ENCODE measurements around the gene RGS3.
"Not testable (repeated sequence)": the region's sequence is repeated elsewhere in the genome, so short reads cannot be mapped to it uniquely, and the experiment has no call there.

Gene RGS3

GRCh38 chr9:113463418-113464285 is at the start of gene RGS3:
TSS of gene RGS3 (plus strand) at chr9:113463727. CDS start at chr9:113463803, 76 bp downstream.
- DNase-seq, result no peak

- DNase-seq, result no peak
Measured at GRCh38 chr9:113416149-113416721, 47.3 kb upstream of the RGS3 start.

- no peak for DNase-seq
Measured at GRCh38 chr9:113417370-113417769, 46.2 kb upstream of the RGS3 start.

GRCh38 chr9:113421726-113422125 is 41.8 kb upstream of the RGS3 start:
- DNase-seq, result no peak

- no peak for DNase-seq
Measured at GRCh38 chr9:113425072-113425471, 38.5 kb upstream of the RGS3 start.

- DNase-seq, result no peak
Measured at GRCh38 chr9:113426701-113427100, 36.8 kb upstream of the RGS3 start.

GRCh38 chr9:113427629-113428028 is 35.9 kb upstream of the RGS3 start:
- DNase-seq, result no peak

- DNase-seq, result no peak
Measured at GRCh38 chr9:113428062-113428615, 35.4 kb upstream of the RGS3 start.

- DNase-seq, result no peak
Measured at GRCh38 chr9:113431191-113431590, 32.3 kb upstream of the RGS3 start.

GRCh38 chr9:113436728-113437515 is 26.6 kb upstream of the RGS3 start:
- DNase-seq, result no peak

GRCh38 chr9:113437716-113438115 is 25.8 kb upstream of the RGS3 start:
- DNase-seq, result not testable (repeated sequence)

- DNase-seq, result no peak
Measured at GRCh38 chr9:113444736-113445135, 18.8 kb upstream of the RGS3 start.

- DNase-seq, result no peak
Measured at GRCh38 chr9:113446323-113446740, 17.2 kb upstream of the RGS3 start.

- no peak for DNase-seq
Measured at GRCh38 chr9:113449376-113449775, 14.2 kb upstream of the RGS3 start.

- no peak for DNase-seq
Measured at GRCh38 chr9:113452113-113452605, 11.4 kb upstream of the RGS3 start.

GRCh38 chr9:113454914-113455761 is 8.4 kb upstream of the RGS3 start:
- DNase-seq, result no peak

- DNase-seq, result no peak
Measured at GRCh38 chr9:113456235-113456634, 7.3 kb upstream of the RGS3 start.

GRCh38 chr9:113461285-113461684 is 2.2 kb upstream of the RGS3 start:
- no peak for DNase-seq

GRCh38 chr9:113461943-113462342 is 1.6 kb upstream of the RGS3 start:
- DNase-seq, result no peak

GRCh38 chr9:113462781-113463286 is 693 bp upstream of the RGS3 start:
- DNase-seq, result no peak

- no peak for DNase-seq
Measured at GRCh38 chr9:113464286-113464660, 746 bp downstream of the RGS3 start.

GRCh38 chr9:113465599-113466140 is 2.1 kb downstream of the RGS3 start:
- DNase-seq, result no peak

Data from activated CD8-positive, alpha-beta memory T cell treated with anti-CD3 and anti-CD28 coated beads, Interleukin-2, amount 50 U/mL, for 48 hours (primary cell).